ENCODE results near the gene POU6F2. TPM values are rescaled to one million over a fixed set of nuclear protein-coding genes. Genes with fewer than 3 reads are reported as not detected.

Gene POU6F2
- total and polyA plus RNA-seq, 2 donors (not counting 1 experiment from before 2014, with no cell fraction given) = 0.47 TPM; not detected in 1

DNA sequence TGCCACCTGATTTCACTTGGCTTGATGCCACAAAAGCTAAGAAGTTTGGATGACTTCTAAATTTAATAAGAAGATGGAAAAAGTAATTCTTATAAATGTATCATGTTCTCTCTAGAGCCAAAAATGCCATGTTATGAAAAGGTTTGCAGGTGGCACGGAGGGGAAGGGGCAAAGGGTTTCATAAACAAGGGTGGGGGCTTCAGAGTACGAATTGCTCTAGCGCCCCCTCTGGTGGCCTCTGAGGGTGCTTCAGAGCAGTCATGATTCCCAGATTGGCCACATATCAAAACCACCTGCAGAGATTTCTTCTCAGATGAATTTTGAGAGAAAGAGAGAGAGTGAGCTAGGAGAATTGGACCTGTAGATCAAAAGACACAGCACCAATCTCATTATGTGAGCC lies 379.9 kb downstream of the POU6F2 start:
- Mint-ChIP-seq H3K27me3 (peaks cover 3% of the 10 kb centered on the region), H3K4me3 (no peak overlapping the region), H3K4me1 (peaks cover 12% of the 10 kb centered on the region), H3K9me3 (ENCODE audit: insufficient read depth) (no peaks in the 10 kb centered on the region), H3K27ac (no peak overlapping the region)
- no peaks in the 10 kb centered on the region for H3K27me3 ChIP-seq (replicated peaks in 1 of 4; ENCODE audit: control extremely low read depth in 1 of 4, control insufficient read depth in 3 of 4, insufficient read depth in 4 of 4, low read length in 3 of 4)
- no peak overlapping the region for H3K9ac ChIP-seq (ENCODE audit: low read length)
- H4K20me1 ChIP-seq (ENCODE audit: control insufficient read depth, insufficient read depth, low read length, poor library complexity, severe bottlenecking) = no peaks in the 10 kb centered on the region
- ChIA-PET POLR2A (no interaction called here), CTCF (interaction anchor here (1.9 kb wide), 1 partner anchor 11 kb away, joined by 4 read pairs; no protein-coding TSS in a partner anchor)
- H3K4me3 ChIP-seq (ENCODE audit: control extremely low read depth in 1 of 5, extremely low read depth in 1 of 5, insufficient read depth in 1 of 5, low read depth in 2 of 5, low read length in 4 of 5) = no peak overlapping the region
- no peak overlapping the region for H2AFZ ChIP-seq (ENCODE audit: insufficient read depth, low read depth, low read length, poor library complexity, severe bottlenecking)
- no peak for DNase-seq
- H3K4me1 ChIP-seq (ENCODE audit: control insufficient read depth in 2 of 2, insufficient read depth in 2 of 2, low read length in 2 of 2) = peaks cover 4 to 6% of the 10 kb centered on the region in 2 donors
- H3K9me3 ChIP-seq (ENCODE audit: control extremely low read depth in 1 of 3, control insufficient read depth in 2 of 3, insufficient read depth in 1 of 3, low read length in 2 of 3) = no peaks in the 10 kb centered on the region
- no peaks in the 10 kb centered on the region for H3K36me3 ChIP-seq (replicated peaks in 1 of 2; ENCODE audit: control extremely low read depth in 1 of 2, control insufficient read depth in 1 of 2, extremely low read depth in 1 of 2, insufficient read depth in 2 of 2, low read length in 1 of 2)
- H3K4me2 ChIP-seq (replicated peaks; ENCODE audit: low read depth, low read length, poor library complexity, severe bottlenecking) = no peak overlapping the region
- intact Hi-C loops (cut with micrococcal nuclease) = loop anchor here (10.0 kb wide), 1 partner anchor 57 kb away; no protein-coding TSS in a partner anchor
- no peaks in the 10 kb centered on the region for H3K79me2 ChIP-seq (ENCODE audit: control insufficient read depth, insufficient read depth, low read length)
- H3K27ac ChIP-seq (ENCODE audit: low read length in 2 of 2) = no peak overlapping the region
- no peak for TF ChIP-seq EZH2 (IDR thresholded peaks at IDR 0.05; ENCODE audit: borderline replicate concordance, insufficient read depth, low read depth, low read length, poor library complexity, severe bottlenecking)
- TF ChIP-seq, protein P1, sequence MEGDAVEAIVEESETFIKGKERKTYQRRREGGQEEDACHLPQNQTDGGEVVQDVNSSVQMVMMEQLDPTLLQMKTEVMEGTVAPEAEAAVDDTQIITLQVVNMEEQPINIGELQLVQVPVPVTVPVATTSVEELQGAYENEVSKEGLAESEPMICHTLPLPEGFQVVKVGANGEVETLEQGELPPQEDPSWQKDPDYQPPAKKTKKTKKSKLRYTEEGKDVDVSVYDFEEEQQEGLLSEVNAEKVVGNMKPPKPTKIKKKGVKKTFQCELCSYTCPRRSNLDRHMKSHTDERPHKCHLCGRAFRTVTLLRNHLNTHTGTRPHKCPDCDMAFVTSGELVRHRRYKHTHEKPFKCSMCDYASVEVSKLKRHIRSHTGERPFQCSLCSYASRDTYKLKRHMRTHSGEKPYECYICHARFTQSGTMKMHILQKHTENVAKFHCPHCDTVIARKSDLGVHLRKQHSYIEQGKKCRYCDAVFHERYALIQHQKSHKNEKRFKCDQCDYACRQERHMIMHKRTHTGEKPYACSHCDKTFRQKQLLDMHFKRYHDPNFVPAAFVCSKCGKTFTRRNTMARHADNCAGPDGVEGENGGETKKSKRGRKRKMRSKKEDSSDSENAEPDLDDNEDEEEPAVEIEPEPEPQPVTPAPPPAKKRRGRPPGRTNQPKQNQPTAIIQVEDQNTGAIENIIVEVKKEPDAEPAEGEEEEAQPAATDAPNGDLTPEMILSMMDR (IDR thresholded peaks at IDR 0.05) = no peak
- no peak for ATAC-seq (ENCODE audit: low read depth)
- no CpG with 5 or more reads among the region's 3 CpGs for WGBS (ENCODE audit: insufficient coverage)

DNA sequence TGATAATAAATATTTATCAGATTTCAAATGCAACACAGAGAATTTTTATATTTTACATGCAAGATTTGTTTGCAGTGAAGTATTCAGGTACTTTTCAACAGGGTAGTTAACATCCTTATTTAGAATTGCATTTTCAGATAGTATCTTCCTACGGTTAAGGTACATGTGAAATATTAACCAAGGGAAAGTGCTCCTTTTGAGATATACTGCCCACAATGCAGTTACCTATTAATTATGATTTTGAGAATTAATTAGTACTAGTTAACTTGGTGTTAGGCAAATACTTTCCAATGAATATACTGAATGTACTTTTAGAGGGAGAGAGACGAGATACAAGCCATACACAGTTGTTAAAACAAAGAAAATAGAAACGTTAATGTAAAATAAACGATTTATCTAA lies 382.3 kb downstream of the POU6F2 start:
- intact Hi-C loops (cut with micrococcal nuclease) = no loop called here
- Mint-ChIP-seq H3K4me3 (no peak overlapping the region), H3K27me3 (peaks cover 10% of the 10 kb centered on the region), H3K27ac (no peak overlapping the region), H3K9me3 (ENCODE audit: insufficient read depth) (no peaks in the 10 kb centered on the region), H3K4me1 (peaks cover 9% of the 10 kb centered on the region)
- Histone ChIP-seq H3K9me3 (ENCODE audit: control extremely low read depth in 1 of 3, control insufficient read depth in 2 of 3, insufficient read depth in 1 of 3, low read length in 2 of 3) (no peaks in the 10 kb centered on the region), H3K79me2 (ENCODE audit: control insufficient read depth, insufficient read depth, low read length) (no peaks in the 10 kb centered on the region), H3K27me3 (replicated peaks in 1 of 4; ENCODE audit: control extremely low read depth in 1 of 4, control insufficient read depth in 3 of 4, insufficient read depth in 4 of 4, low read length in 3 of 4) (no peaks in the 10 kb centered on the region), H3K4me2 (replicated peaks; ENCODE audit: low read depth, low read length, poor library complexity, severe bottlenecking) (no peak overlapping the region), H3K27ac (ENCODE audit: low read length in 2 of 2) (no peak overlapping the region), H3K9ac (ENCODE audit: low read length) (no peak overlapping the region), H3K36me3 (replicated peaks in 1 of 2; ENCODE audit: control extremely low read depth in 1 of 2, control insufficient read depth in 1 of 2, extremely low read depth in 1 of 2, insufficient read depth in 2 of 2, low read length in 1 of 2) (no peaks in the 10 kb centered on the region), H4K20me1 (ENCODE audit: control insufficient read depth, insufficient read depth, low read length, poor library complexity, severe bottlenecking) (no peaks in the 10 kb centered on the region), H2AFZ (ENCODE audit: insufficient read depth, low read depth, low read length, poor library complexity, severe bottlenecking) (no peak overlapping the region), H3K4me1 (ENCODE audit: control insufficient read depth in 2 of 2, insufficient read depth in 2 of 2, low read length in 2 of 2) (peaks cover 4 to 6% of the 10 kb centered on the region in 2 donors), H3K4me3 (ENCODE audit: control extremely low read depth in 1 of 5, extremely low read depth in 1 of 5, insufficient read depth in 1 of 5, low read depth in 2 of 5, low read length in 4 of 5) (no peak overlapping the region)
- POLR2A ChIA-PET = no interaction called here
- DNase-seq (no peak), ATAC-seq (ENCODE audit: low read depth) (no peak)
- TF ChIP-seq, protein P1 (IDR thresholded peaks at IDR 0.05) = no peak
- no peak for TF ChIP-seq EZH2 (IDR thresholded peaks at IDR 0.05; ENCODE audit: borderline replicate concordance, insufficient read depth, low read depth, low read length, poor library complexity, severe bottlenecking)
- no CpG with 5 or more reads among the region's 4 CpGs for WGBS (ENCODE audit: insufficient coverage)
- CTCF ChIA-PET = no interaction called here
